ENCODE data around the gene TOMM20. TPM values are rescaled to one million over a fixed set of nuclear protein-coding genes. Genes with fewer than 3 reads are reported as not detected.
"Not testable (repeated sequence)": the region's sequence is repeated elsewhere in the genome, so short reads cannot be mapped to it uniquely, and the experiment has no call there.

The TOMM20 gene
- total and polyA plus RNA-seq, 12 donors = 40.0 to 113 (median 92.3) TPM

DNA sequence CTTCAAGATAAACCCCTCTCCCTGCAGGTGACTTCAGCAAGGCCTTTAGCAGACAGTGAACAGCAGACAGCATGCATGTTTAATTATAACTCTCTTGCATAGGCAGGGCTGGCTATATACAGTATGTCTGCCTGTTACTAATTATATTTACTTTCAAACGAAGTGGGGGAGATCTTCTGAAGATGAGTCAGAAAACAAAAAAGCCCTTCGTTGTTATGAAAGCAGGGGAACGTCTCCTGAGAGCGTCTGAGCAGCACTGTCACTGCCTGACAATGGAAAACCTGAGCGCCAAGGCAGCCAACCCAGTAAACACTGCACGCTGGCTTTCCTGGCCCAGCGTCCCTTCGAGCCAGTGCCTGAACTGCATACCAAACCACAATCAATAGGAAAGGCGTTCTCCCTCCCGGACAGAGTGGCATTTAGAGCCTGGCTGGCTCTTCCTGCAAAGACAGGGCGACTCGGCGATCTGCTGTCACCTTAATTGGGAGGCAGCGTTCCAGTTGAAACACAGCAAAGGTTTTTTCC, 54.1 kb downstream of the TOMM20 start:
- ATAC-seq (peak; percentile 8 to 55 (median 47)), DNase-seq (peak; percentile 44 to 52)
- 9 to 14% methylated on average over 14 of the region's 14 CpGs for WGBS, 2 donors
- TF ChIP-seq, protein P1, sequence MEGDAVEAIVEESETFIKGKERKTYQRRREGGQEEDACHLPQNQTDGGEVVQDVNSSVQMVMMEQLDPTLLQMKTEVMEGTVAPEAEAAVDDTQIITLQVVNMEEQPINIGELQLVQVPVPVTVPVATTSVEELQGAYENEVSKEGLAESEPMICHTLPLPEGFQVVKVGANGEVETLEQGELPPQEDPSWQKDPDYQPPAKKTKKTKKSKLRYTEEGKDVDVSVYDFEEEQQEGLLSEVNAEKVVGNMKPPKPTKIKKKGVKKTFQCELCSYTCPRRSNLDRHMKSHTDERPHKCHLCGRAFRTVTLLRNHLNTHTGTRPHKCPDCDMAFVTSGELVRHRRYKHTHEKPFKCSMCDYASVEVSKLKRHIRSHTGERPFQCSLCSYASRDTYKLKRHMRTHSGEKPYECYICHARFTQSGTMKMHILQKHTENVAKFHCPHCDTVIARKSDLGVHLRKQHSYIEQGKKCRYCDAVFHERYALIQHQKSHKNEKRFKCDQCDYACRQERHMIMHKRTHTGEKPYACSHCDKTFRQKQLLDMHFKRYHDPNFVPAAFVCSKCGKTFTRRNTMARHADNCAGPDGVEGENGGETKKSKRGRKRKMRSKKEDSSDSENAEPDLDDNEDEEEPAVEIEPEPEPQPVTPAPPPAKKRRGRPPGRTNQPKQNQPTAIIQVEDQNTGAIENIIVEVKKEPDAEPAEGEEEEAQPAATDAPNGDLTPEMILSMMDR (IDR thresholded peaks at IDR 0.05) = no peak
- Histone ChIP-seq H3K27me3 (no peaks in the 10 kb centered on the region), H3K4me1 (peaks cover 36 to 89% (median 77%) of the 10 kb centered on the region in 9 donors), H3K36me3 (no peaks in the 10 kb centered on the region), H3K9me3 (no peaks in the 10 kb centered on the region), H3K4me3 (peak overlapping the region in 7 of 10 donors; percentile 1 to 31 (median 10)), H3K27ac (peak overlapping the region; percentile 85 to 99 (median 96))
- intact Hi-C loops (cut with DNase I) = loop anchor here (1.0 to 10.0 kb wide), 24 partner anchors 77 to 467 kb away; partner anchors contain the start of gene IRF2BP2 (in 4 of the 10)

DNA sequence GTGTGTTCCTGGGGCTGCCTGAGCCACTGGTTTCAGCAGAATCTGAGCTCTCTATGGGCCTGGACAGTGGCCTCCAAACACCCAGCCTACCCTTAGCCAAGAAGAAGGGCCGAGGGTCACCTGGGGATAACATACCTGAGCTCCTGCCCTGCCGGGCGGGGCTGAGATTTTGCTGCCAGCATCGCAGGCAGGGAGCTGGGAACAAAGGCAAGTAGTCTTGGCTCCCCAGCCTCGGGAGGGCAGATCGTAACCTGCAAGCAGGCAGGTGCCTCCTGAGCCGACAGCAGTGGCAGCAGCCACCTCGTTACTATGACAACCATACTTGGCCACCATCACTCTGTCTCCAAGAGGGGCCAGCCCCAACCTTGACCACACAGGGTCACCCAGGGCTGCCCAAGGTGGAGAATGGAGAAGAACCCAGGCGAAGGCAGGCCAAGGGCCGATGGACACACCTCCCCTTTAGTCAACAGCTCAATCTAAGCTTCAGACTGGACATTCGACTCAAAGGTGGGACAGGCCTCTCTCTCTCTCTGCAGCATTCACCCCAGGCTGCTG, 54.6 kb downstream of the TOMM20 start:
- ATAC-seq = peak in 2 of 8 donors; percentile 0 to 10
- peaks cover 35 to 89% (median 76%) of the 10 kb centered on the region in 9 donors for H3K4me1 ChIP-seq
- TF ChIP-seq, protein P1 (IDR thresholded peaks at IDR 0.05) = no peak
- no peaks in the 10 kb centered on the region for H3K27me3 ChIP-seq
- whole genome bisulfite sequencing, 2 donors = 67 to 69% methylated on average over 11 of the region's 11 CpGs
- no peaks in the 10 kb centered on the region for H3K36me3 ChIP-seq
- DNase-seq = no peak
- peak overlapping the region in 2 of 10 donors; percentile 19 to 31 for H3K4me3 ChIP-seq
- intact Hi-C loops (cut with DNase I) = loop anchor here in 9 of 10 donors (2.0 to 10.0 kb wide), 13 partner anchors 77 to 463 kb away; partner anchors contain the start of gene IRF2BP2 (in 1 of the 9)
- no peaks in the 10 kb centered on the region for H3K9me3 ChIP-seq
- peak overlapping the region; percentile 85 to 99 (median 96) for H3K27ac ChIP-seq

DNA sequence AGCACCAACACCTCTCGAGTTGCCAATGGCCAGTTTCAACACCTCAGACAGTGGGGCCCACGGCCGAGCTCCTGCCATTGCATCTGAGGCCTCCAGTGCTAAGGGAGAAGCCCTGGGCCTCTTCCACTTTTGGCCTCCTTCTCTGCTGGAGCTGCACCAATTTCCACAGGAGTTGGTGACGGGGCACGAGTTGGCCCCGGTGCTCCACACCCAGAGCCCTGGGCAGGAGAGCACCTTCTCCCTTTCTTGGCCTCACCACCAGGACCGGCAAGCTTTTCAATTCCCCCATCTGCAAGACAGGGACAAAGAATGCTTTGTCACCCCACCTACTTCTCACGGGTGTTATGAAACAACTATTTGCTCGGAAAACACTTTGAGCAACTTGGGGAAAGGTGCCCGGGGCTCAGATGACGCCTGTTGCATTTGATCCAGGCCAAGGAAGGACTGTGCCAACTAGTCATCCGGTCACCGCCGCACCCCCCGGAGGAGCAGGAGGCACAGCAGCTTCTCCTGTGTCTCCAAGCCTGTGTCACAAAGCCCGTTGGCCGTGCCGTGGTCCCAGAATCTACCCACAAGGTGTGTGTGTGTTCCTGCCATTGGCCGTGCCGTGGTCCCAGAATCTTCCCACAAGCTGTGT, 55.2 kb downstream of the TOMM20 start:
- DNase-seq = peak; percentile 48 to 60
- Histone ChIP-seq H3K36me3 (no peaks in the 10 kb centered on the region), H3K27me3 (no peaks in the 10 kb centered on the region), H3K4me3 (no peak overlapping the region), H3K27ac (peak overlapping the region; percentile 85 to 99 (median 96)), H3K9me3 (no peaks in the 10 kb centered on the region), H3K4me1 (peaks cover 30 to 89% (median 76%) of the 10 kb centered on the region in 9 donors)
- peak in 4 of 8 donors; percentile 15 to 67 (median 36) for ATAC-seq
- TF ChIP-seq, protein P1 (IDR thresholded peaks at IDR 0.05) = no peak
- WGBS, 2 donors = 58 to 60% methylated on average over 20 of the region's 20 CpGs
- intact Hi-C loops (cut with DNase I) = loop anchor here in 8 of 10 donors (5.0 to 10.0 kb wide), 8 partner anchors 76 to 349 kb away; no protein-coding TSS in a partner anchor

DNA sequence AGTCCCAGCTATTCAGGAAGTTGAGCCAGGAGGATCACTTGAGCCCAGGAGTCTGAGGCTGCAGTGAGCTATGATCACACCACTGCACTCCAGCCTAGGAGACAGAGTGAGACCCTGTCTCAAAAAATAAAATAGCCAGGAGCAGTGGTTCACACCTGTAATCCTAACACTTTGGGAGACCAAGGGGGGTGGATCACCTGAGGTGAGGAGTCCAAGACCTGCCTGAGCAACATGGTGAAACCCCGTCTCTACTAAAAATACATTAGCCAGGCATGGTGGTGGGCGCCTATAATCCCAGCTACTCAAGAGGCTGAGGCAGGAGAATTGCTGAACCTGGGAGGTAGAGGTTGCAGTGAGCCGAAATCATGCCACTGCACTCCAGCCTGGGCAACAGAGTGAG, 56.1 kb downstream of the TOMM20 start:
- not testable (repeated sequence) for H3K27me3 ChIP-seq, H3K4me3 ChIP-seq, H3K36me3 ChIP-seq, ATAC-seq, H3K9me3 ChIP-seq, DNase-seq
- peaks cover 37 to 89% (median 76%) of the 10 kb centered on the region in 9 donors for H3K4me1 ChIP-seq
- 97% methylated on average over 3 of the region's 3 CpGs for WGBS, 2 donors
- peak overlapping the region in 9 of 10 donors; percentile 85 to 99 (median 95) for H3K27ac ChIP-seq
- intact Hi-C loops (cut with DNase I) = loop anchor here in 8 of 10 donors (5.0 to 10.0 kb wide), 8 partner anchors 75 to 348 kb away; no protein-coding TSS in a partner anchor
